Aorta (tissue), 5 donors: ENCODE measurements around the gene PITHD1. TPM values are rescaled to one million over a fixed set of nuclear protein-coding genes. Genes with fewer than 3 reads are reported as not detected.

Experiments
- ATAC-seq: fragments of 200-7000 bp; cut with Tn5 transposase; one replicate; pipeline ENCODE4 v1.9.1; 2022; ENCODE audit warnings: moderate library complexity; ENCODE audit not compliant: low FRiP score
- DNase-seq, 2 donors: peaks; one replicate each; pipeline ENCODE4 v3.0.0-alpha.2; 2020
- H3K27ac ChIP-seq, 2 donors: one replicate each; pipeline ENCODE4 v1.5.1; 2013; ENCODE audit warnings: low read length in 2 of 2, mild to moderate bottlenecking in 2 of 2, moderate library complexity in 2 of 2, control low read depth in 1 of 2, inconsistent platforms in 1 of 2, low read depth in 1 of 2
- H3K27me3 ChIP-seq, 2 donors: one replicate each; pipeline ENCODE4 v1.6.1; 2013; ENCODE audit warnings: control low read depth in 1 of 2, low read length in 1 of 2, mild to moderate bottlenecking in 1 of 2, moderate library complexity in 1 of 2; ENCODE audit not compliant: insufficient read depth in 2 of 2, control insufficient read depth in 1 of 2
- H3K36me3 ChIP-seq, 2 donors: one replicate each; pipeline ENCODE4 v1.6.1; 2013; ENCODE audit warnings: control low read depth in 1 of 2, low read length in 1 of 2, mild to moderate bottlenecking in 1 of 2; ENCODE audit not compliant: insufficient read depth in 2 of 2, control insufficient read depth in 1 of 2
- H3K4me1 ChIP-seq, 2 donors: one replicate each; pipeline ENCODE4 v1.6.1; 2013; ENCODE audit warnings: low read length in 2 of 2, control low read depth in 1 of 2, mild to moderate bottlenecking in 1 of 2, moderate library complexity in 1 of 2; ENCODE audit not compliant: insufficient read depth in 2 of 2, control insufficient read depth in 1 of 2
- H3K4me3 ChIP-seq, 2 donors: one replicate each; pipeline ENCODE4 v1.5.1; 2013; ENCODE audit warnings: low read length in 2 of 2, control low read depth in 1 of 2, mild to moderate bottlenecking in 1 of 2
- H3K9me3 ChIP-seq: one replicate; pipeline ENCODE4 v1.6.1; 2013; ENCODE audit warnings: mild to moderate bottlenecking, low read length; ENCODE audit not compliant: control insufficient read depth
- WGBS, 2 donors: extraction: QIAGEN DNeasy Blood & Tissue Kit; methylation state at CpG; one replicate each; pipeline ENCODE4 v1.1.7; 2013; 5-methylcytosine and 5-hydroxymethylcytosine counted together
- intact Hi-C, 2 donors: fragments of 100-400 bp; cut with DNase I; formaldehyde crosslinking; loops; one replicate each; pipeline versions ENCODE4 v1.14.2 to v1.15.0; 2022
- polyA plus RNA-seq, 2 donors: library from polyadenylated mRNA; stranded (reverse); fragments of 200-250 nt; gene quantifications; one replicate each; pipeline ENCODE4 v1.2.3, GENCODE V29; 2013
- total RNA-seq, 2 donors: library from RNA; stranded (reverse); fragmentation: NEBNext Ultra II Directional; extraction: Animal tissue kit (Norgen Biotek cat#: 25700); gene quantifications; one replicate each; pipeline ENCODE4 v1.2.1, GENCODE V29; 2021
- donor health status: healthy with polysubstance abuse.
- donor health status: Bipolar disorder and iron deficiency.
- donor health status: DM: no; HTN: no; CAD: no.
- donor health status: DM: no; HTN: no; CAD: no.
- donor health status: DM: yes; HTN: yes; CAD: no.

PITHD1 gene
- total and polyA plus RNA-seq, 4 donors, result 33.9 to 40.3 (median 37.4) TPM

DNA sequence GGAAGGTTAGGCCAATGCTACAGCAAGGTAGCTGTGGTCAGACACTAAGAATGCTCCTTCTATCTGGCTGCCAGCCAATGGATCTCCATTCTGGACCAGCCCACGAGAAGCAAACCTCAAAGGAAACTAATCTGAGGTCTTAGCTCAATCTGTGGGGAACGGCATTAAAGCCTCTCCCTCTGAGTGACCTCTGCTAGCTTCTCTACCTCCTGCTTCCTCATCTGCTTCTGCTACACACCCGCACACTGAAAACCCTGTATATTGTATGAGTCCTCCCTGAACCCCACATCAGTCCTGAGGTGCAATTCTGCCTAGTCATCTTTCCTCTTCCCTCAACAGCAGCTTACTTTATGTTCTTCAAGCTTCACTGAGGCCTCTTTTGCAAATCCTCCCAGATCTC is 29.2 kb downstream of the PITHD1 start:
- H3K4me1 ChIP-seq, result no peaks in the 10 kb centered on the region
- 73 to 74% methylated on average over 3 of the region's 3 CpGs for WGBS, 2 donors
- H3K4me3 ChIP-seq, result no peak overlapping the region
- H3K36me3 ChIP-seq, result peaks cover 0 to 4% of the 10 kb centered on the region in 2 donors
- no peak overlapping the region for H3K27ac ChIP-seq
- DNase-seq (no peak), ATAC-seq (no peak)
- no peaks in the 10 kb centered on the region for H3K9me3 ChIP-seq
- intact Hi-C loops, result no loop called here
- H3K27me3 ChIP-seq, result no peaks in the 10 kb centered on the region

DNA sequence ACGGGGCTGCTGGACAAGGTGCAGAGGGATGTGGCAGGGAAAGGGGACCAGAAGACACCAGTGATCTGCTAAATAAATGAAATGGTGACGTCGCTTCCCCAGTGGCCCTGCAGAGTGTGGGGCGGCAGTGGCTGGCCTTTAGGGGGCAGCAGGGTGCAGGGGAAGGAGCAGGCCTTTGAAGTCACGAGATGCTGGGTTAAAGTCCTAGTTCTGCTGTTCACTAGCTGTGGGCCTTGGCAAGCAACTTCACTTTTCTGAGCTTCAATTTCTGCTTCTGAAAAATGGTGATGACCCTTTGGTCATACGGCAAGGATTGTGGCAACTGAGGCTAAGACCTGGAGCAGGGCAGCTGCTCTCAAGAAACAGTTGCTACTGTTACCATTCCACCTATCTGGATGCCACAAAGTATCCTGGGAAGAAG is 31.5 kb downstream of the PITHD1 start:
- Histone ChIP-seq H3K36me3 (peaks cover 0 to 6% of the 10 kb centered on the region in 2 donors), H3K4me1 (no peaks in the 10 kb centered on the region), H3K27ac (no peak overlapping the region), H3K27me3 (no peaks in the 10 kb centered on the region), H3K9me3 (no peaks in the 10 kb centered on the region), H3K4me3 (no peak overlapping the region)
- ATAC-seq (peak; percentile 72), DNase-seq (peak; percentile 88 to 90)
- intact Hi-C loops, result loop anchor here in 1 of 2 donors (10.0 kb wide), 1 partner anchor 105 kb away; the partner anchor contains the start of gene CNR2
- WGBS, 2 donors, result 40% methylated on average over 6 of the region's 6 CpGs

DNA sequence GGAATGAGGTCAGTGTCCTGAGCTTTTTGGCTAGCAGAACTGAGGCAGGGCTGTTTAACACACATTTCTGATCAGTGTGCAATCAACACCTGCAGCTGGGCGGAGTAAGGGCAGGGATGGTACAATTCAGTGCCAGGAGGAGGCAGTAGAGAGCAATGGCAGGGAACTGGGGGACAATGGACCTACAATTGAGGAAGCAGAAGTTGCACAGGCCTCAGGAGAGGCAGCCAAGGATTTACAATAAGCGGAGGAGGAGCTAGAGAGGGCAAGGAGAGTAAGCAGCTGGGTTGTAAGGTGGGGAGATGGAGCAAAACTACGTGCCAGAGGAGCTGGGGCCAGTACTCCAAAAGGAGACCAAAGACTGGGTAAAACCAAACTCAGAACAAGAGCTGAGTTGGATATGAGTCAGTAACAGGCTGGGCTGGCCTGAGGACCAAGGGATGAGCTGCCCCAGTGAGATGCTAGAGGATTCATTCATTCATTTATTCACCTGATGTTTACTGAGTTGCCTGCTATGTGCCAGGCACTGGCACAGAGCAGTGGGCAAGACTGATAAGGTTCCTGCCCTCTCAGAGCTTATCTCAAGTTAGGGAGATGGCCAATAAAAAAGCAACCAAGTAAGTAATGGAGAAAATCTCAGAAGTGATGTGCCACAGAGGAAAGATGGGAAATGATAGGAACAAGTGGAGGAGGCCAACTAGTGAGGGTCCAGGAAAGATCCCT is 32.8 kb downstream of the PITHD1 start:
- Histone ChIP-seq H3K36me3 (peaks cover 0 to 6% of the 10 kb centered on the region in 2 donors), H3K27me3 (no peaks in the 10 kb centered on the region), H3K9me3 (no peaks in the 10 kb centered on the region), H3K4me1 (no peaks in the 10 kb centered on the region), H3K4me3 (no peak overlapping the region), H3K27ac (no peak overlapping the region)
- intact Hi-C loops, result loop anchor here in 1 of 2 donors (10.0 kb wide), 1 partner anchor 104 kb away; the partner anchor contains the start of gene CNR2
- peak in 1 of 2 donors; percentile 70 for DNase-seq
- 65 to 69% methylated on average over 3 of the region's 3 CpGs for WGBS, 2 donors
- ATAC-seq, result peak; percentile 53

DNA sequence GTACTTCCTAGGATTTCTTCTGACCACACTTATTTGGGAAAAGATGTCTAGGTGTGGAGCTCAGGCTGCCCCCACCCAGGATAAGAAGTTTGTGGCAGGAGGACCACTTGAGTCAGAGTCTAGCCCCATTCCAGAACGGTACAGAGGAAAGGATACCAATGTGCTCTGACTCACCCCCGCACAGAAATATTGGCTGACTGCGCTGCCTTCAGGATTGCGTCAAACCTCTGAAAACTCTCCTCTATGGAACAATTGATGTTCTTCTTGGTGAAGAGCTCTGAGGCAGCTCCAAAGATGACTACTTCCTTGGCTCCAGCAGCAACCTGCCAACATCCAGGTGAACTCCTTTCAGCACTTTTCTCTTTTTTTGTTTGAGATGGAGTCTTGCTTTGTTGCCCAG is 35.8 kb downstream of the PITHD1 start:
- H3K27ac ChIP-seq, result no peak overlapping the region
- H3K4me1 ChIP-seq, result no peaks in the 10 kb centered on the region
- intact Hi-C loops, result loop anchor here in 1 of 2 donors (10.0 kb wide), 1 partner anchor 101 kb away; the partner anchor contains the start of gene CNR2
- no peak for ATAC-seq
- DNase-seq, result no peak
- 93% methylated on average over 4 of the region's 4 CpGs for WGBS, 2 donors
- H3K9me3 ChIP-seq, result no peaks in the 10 kb centered on the region
- H3K36me3 ChIP-seq, result peaks cover 2 to 9% of the 10 kb centered on the region in 2 donors
- H3K4me3 ChIP-seq, result no peak overlapping the region
- H3K27me3 ChIP-seq, result no peaks in the 10 kb centered on the region

DNA sequence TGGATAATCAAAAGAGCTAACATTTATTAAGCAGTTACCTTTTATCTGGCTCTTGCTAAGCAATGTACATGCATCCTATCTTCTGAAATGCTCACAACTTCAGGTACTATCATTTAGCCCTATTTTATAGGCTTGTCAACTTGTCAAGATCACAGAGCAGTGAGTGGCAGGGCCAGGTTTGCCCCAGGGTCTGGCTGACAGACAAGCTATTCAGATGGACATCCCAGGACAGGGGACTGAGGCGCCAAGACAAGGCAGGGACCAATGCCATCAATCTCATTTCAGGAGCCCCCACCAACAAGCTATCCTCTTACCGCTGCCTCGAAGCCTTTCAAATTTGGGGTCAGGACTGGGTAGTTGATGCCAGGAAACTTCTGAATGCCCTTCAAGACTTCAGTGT is 38.1 kb downstream of the PITHD1 start:
- Histone ChIP-seq H3K27me3 (no peaks in the 10 kb centered on the region), H3K36me3 (peaks cover 2 to 9% of the 10 kb centered on the region in 2 donors), H3K4me1 (no peaks in the 10 kb centered on the region), H3K9me3 (no peaks in the 10 kb centered on the region), H3K27ac (no peak overlapping the region), H3K4me3 (no peak overlapping the region)
- intact Hi-C loops, result loop anchor here in 1 of 2 donors (10.0 kb wide), 1 partner anchor 98 kb away; the partner anchor contains the start of gene CNR2
- 90 to 94% methylated on average over 3 of the region's 3 CpGs for WGBS, 2 donors
- DNase-seq, result no peak
- no peak for ATAC-seq

DNA sequence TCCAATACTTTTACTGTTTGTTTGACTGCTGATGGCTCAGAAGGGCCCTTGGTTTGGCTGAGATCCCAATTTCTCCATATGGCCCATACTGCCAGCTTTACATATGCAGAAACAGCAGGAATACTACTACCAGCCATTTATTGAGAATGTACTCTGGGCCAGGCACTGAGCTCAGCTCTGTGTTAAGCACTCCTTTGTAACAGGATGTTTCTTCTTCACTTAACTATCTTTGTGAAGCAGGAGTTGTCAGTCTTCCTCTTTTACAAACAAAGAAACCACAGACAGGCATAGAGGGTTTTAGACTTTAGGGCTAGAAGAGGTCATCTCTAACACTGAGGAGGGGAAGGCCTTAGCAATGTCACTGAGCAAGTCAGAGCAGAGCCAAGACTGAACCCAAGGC is 38.7 kb downstream of the PITHD1 start:
- intact Hi-C loops, result loop anchor here in 1 of 2 donors (10.0 kb wide), 1 partner anchor 98 kb away; the partner anchor contains the start of gene CNR2
- DNase-seq, result no peak
- peaks cover 2 to 9% of the 10 kb centered on the region in 2 donors for H3K36me3 ChIP-seq

DNA sequence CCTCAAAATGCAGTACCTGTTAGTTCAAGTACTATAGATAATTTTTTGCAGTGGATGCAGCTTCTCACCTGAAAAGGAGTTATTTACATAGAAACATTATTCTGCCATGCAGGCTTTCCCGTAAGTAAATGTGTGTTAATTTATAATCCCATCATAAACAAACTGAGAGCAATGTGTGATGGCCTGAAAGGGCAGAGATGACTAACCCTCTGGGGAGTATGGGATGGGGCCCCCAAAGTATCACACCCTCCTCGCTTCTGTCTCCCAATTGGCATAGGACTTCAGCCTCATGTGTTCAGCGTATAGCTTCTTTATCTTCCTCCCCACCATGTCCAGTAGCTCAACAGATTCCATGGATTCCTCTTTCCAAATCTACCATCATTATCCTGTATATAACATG is 39.4 kb downstream of the PITHD1 start:
- no peak for ATAC-seq
- intact Hi-C loops, result loop anchor here in 1 of 2 donors (10.0 kb wide), 1 partner anchor 97 kb away; the partner anchor contains the start of gene CNR2
- Histone ChIP-seq H3K9me3 (no peaks in the 10 kb centered on the region), H3K27ac (no peak overlapping the region), H3K36me3 (peaks cover 2 to 7% of the 10 kb centered on the region in 2 donors), H3K4me3 (no peak overlapping the region), H3K4me1 (no peaks in the 10 kb centered on the region), H3K27me3 (no peaks in the 10 kb centered on the region)
- DNase-seq, result no peak
- WGBS, 2 donors, result 89 to 93% methylated on average over 3 of the region's 3 CpGs

More for the DNA sequence above, 38.7 kb downstream of the PITHD1 start:
- ATAC-seq, result no peak
- Histone ChIP-seq H3K27me3 (no peaks in the 10 kb centered on the region), H3K27ac (no peak overlapping the region), H3K9me3 (no peaks in the 10 kb centered on the region), H3K4me3 (no peak overlapping the region), H3K4me1 (no peaks in the 10 kb centered on the region)

DNA sequence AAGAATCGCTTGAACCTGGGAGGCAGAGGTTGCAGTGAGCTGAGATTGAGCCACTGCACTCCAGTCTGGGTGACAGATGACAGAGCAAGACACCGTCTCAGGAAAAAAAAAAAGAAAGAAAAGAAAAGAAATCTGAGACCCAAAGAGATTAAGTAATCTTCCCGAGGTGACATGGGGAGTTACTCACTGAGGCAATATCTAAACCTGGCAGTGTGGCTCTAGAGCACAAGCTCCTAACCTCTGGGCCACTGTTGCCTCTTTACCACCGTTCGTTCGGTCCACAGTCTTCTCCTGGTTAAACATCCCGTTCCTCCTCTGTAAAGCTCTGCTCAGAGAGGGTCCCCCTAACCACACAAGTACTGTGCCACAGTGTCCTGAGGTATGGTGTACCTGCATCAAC is 45.5 kb downstream of the PITHD1 start:
- Histone ChIP-seq H3K36me3 (no peaks in the 10 kb centered on the region), H3K9me3 (no peaks in the 10 kb centered on the region), H3K27ac (no peak overlapping the region), H3K27me3 (no peaks in the 10 kb centered on the region), H3K4me1 (peaks cover 0 to 1% of the 10 kb centered on the region in 2 donors), H3K4me3 (no peak overlapping the region)
- DNase-seq (no peak), ATAC-seq (no peak)
- 82 to 88% methylated on average over 7 of the region's 7 CpGs for WGBS, 2 donors
- intact Hi-C loops, result no loop called here

DNA sequence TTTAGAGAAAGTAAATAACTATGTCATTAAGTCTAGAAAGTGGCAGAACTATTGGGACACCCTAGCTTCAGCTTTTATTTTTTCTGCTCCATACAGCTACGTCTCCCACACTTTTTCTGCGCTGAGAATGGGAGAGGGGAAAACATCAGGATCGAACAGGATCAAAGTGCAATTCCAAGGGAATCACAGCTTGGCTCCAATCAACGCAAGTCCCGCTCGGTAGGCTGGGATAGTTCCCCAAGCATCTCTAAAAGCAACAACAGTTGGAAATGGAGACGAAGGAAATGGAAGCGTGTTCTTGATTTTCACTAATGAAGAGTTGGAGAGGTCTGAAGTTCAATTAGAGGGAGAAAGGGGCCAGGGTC is 46.5 kb downstream of the PITHD1 start:
- no peak for DNase-seq
- Histone ChIP-seq H3K27me3 (no peaks in the 10 kb centered on the region), H3K9me3 (no peaks in the 10 kb centered on the region), H3K4me3 (peak overlapping the region; percentile 36 to 91), H3K36me3 (no peaks in the 10 kb centered on the region), H3K4me1 (peaks cover 0 to 1% of the 10 kb centered on the region in 2 donors), H3K27ac (peak overlapping the region; percentile 47 to 66)
- no peak for ATAC-seq
- intact Hi-C loops, result no loop called here
- 1% methylated on average over 8 of the region's 8 CpGs for WGBS, 2 donors
